GM12872 (cell line): ENCODE results near the gene BLOC1S4.

Experiments used
- TF ChIP-seq, protein P1 (sequence below): IDR thresholded peaks from 3 replicates; pipeline ENCODE4 v1.5.1; 2011; ENCODE audit warnings: low read depth, mild to moderate bottlenecking, low read length, moderate library complexity; ENCODE audit not compliant: insufficient read depth

BLOC1S4 gene

DNA sequence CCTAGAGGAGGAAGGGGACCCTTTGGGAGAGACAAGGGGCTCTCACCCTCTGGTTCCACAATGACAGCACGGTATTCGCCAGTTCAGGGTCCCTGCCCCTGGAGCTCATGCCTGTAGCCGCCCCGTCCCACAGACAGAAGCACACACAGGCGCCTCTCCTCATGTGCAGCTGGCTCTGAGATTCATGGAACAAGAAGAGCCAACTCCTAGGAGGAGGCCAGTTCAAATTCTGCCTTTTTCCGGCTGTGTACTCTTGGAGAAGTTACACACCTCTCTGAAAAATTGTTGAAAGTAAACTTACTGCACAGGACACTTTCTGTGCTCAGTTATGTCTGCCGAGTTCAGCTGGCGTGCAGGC is 15.3 kb downstream of the BLOC1S4 start:
- TF ChIP-seq, protein P1, sequence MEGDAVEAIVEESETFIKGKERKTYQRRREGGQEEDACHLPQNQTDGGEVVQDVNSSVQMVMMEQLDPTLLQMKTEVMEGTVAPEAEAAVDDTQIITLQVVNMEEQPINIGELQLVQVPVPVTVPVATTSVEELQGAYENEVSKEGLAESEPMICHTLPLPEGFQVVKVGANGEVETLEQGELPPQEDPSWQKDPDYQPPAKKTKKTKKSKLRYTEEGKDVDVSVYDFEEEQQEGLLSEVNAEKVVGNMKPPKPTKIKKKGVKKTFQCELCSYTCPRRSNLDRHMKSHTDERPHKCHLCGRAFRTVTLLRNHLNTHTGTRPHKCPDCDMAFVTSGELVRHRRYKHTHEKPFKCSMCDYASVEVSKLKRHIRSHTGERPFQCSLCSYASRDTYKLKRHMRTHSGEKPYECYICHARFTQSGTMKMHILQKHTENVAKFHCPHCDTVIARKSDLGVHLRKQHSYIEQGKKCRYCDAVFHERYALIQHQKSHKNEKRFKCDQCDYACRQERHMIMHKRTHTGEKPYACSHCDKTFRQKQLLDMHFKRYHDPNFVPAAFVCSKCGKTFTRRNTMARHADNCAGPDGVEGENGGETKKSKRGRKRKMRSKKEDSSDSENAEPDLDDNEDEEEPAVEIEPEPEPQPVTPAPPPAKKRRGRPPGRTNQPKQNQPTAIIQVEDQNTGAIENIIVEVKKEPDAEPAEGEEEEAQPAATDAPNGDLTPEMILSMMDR: no peak

DNA sequence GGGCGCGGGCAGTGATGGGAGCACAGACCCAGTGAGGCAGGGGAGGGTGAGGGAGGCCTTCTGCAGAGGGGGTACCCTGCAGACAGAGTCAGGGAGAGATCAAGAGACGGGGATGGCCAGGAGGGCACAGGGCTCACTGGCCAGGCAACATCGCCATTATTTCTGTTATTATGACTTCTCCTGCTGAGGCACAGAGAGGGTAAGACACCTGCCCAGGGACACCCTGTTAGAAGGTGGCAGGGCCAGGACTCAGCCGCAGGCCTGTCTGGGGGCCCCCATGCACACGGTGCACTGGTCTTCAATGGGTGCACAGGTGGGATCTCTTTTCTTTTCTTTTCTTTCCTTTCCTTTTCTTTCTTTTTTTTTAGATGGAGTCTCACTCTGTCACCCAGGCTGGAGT is 15.8 kb downstream of the BLOC1S4 start:
- TF ChIP-seq, protein P1: no peak

DNA sequence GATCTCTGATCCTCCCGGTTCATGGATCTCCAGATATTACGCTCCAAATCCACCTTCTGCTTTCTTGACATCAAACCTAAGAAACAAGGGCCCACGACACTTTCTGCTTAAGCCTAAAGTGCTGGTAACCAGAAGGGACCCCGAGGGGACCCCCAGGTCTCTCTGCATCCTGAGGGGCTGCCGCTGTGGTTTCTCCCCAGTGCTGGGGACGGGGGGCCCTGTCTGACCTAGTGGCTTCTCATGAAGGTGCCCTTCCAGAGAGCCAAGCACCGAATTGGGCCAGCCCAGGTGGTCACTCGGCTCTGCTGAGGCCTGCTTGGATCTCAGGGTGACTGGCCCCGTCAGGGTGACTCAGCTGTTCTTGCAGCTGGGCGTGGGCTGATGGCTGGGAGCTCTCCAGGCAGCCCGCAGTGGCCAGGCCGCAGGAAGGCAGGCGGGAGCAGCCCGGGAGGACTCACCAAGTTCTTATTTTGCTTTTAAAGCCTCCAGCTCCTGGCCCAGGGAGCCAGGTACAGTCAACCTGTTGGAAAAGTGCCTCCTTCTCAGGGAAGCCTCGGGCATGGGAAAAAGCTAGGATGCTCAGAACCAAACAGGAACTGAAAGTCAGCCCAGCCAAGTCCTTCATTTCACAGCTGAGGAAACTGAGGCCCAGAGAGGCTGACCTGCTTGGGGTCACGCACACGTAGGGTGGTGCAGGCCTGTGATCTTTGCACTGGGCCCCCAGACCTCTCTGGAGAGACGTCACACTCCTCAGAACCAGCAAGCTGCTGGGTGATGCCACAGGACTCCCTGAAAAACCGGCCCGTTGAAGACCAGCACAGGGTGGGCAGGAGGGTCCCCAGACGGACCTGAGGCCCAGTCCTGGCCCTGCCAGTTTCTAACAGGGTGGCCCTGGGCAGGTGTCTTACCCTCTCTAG is 16.7 kb downstream of the BLOC1S4 start:
- TF ChIP-seq, protein P1: no peak

GRCh38 chr4:6733358-6734164 is 17.6 kb downstream of the BLOC1S4 start:
- TF ChIP-seq, protein P1: no peak

DNA sequence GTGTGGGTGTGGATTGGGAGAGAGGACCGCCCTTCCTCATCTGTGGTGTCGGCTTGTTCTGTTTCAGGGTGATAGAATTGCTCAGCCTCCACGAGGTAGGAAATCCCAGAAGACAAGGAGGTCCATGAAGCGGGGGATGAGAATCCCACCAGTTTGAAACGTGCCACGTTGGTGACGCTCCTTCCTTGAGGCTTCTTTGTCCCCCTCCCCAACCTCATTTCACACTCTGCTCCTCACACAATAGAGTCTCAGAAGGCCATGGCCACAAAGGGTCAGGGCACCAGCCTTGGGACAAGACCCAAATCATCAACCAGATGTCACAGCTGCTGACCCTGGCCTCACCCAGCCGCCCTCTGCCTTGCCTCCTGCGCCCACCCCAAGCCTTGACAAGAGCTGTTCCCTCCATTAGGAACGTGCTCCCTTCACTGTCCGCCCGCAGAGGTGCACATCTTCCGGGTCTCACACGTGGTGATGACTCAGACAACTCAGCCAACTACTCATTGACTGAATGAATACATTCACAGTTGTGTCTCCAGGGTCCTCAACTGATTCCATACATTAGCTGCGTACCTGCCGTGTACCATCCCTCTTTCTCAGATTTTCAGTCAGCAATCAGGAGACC is 18.3 kb downstream of the BLOC1S4 start:
- TF ChIP-seq, protein P1: no peak

GRCh38 chr4:6739920-6740319 is 23.9 kb downstream of the BLOC1S4 start:
- TF ChIP-seq, protein P1: no peak

- TF ChIP-seq, protein P1: no peak
Observed at GRCh38 chr4:6740347-6740746, 24.4 kb downstream of the BLOC1S4 start.
